Measurements from ENCODE around the gene ACACA. TPM values are rescaled to one million over a fixed set of nuclear protein-coding genes. Genes with fewer than 3 reads are reported as not detected.

The ACACA gene
- total and polyA plus RNA-seq, 2 donors (not counting 3 experiments of a cell fraction or from before 2014, with no cell fraction given) = 55.3 to 124 TPM

DNA sequence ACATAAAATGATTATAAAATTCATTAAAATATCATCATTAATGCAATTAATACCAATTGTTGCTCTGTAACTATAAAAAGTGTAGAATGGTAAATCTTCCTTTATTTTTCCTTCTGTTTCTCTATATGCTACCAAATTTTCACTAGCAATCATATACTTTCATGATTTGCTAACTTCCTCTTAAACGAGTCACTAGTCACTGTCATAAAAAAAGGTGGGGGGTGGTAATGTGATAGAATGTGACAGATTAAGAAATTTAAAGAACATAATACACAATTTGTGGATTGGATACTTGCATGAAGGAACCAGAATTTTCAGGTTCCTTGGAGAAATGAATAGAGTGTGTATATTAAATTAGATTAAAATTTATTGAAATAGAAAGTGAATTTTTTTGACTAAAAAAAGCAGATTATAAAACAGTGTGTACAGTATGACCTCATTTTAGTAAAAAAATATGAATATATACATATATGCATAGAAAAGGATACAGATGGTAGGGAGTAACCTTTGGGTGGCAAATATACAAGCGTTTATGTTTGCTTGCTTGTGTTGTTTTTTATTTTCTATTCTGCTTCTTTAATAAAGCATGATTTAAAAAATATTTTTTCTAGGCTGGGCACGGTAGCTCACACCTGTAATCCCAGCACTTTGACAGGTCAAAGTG, 87.6 kb downstream of the ACACA start:
- dilution Hi-C loops (cut with MboI; ENCODE audit: extremely low pct_ligation_motif_present, low sequenced_read_pairs) = no loop called here
- Histone ChIP-seq H3K27me3 (ENCODE audit: control insufficient read depth in 2 of 2, insufficient read depth in 2 of 2, low read length in 2 of 2) (no peaks in the 10 kb centered on the region), H3K9me3 (replicated peaks; ENCODE audit: control insufficient read depth, insufficient read depth, low read length) (no peaks in the 10 kb centered on the region), H3K79me2 (ENCODE audit: control insufficient read depth, insufficient read depth, low read length) (peaks cover 51% of the 10 kb centered on the region), H3K9ac (replicated peaks; ENCODE audit: extremely low read depth, insufficient read depth, low read length) (no peak overlapping the region), H3K4me2 (ENCODE audit: insufficient read depth, low read length) (no peak overlapping the region), H4K20me1 (replicated peaks; ENCODE audit: control insufficient read depth, extremely low read depth, insufficient read depth, low read length) (no peaks in the 10 kb centered on the region), H3K27ac (ENCODE audit: insufficient read depth, low read depth, low read length) (no peak overlapping the region), H3K9me1 (replicated peaks; ENCODE audit: control insufficient read depth, extremely low read depth, insufficient read depth, low read length) (no peaks in the 10 kb centered on the region), H3K36me3 (ENCODE audit: control insufficient read depth in 2 of 2, extremely low read depth in 1 of 2, insufficient read depth in 2 of 2, low read length in 2 of 2) (no peaks in the 10 kb centered on the region), H3K4me1 (ENCODE audit: control insufficient read depth, extremely low read depth, insufficient read depth, low read length) (no peaks in the 10 kb centered on the region), H3K4me3 (replicated peaks in 1 of 3; ENCODE audit: insufficient read depth in 1 of 3, low read depth in 1 of 3, low read length in 3 of 3) (no peak overlapping the region), H2AFZ (ENCODE audit: low read depth, low read length) (no peak overlapping the region)
- TF ChIP-seq FOS (IDR thresholded peaks at IDR 0.05; ENCODE audit: borderline replicate concordance, insufficient read depth, low read length) (peak; percentile 6), MYC (IDR thresholded peaks at IDR 0.05; ENCODE audit: low read depth, low read length) (no peak)
- intact Hi-C loops (cut with micrococcal nuclease) = no loop called here
- no peak for FAIRE-seq
- CTCF ChIA-PET = interaction anchor here (0.7 kb wide), 1 partner anchor 19 kb away, joined by 5 read pairs; no protein-coding TSS in a partner anchor
- DNase-seq (ENCODE audit: low read depth, low spot score) = no peak
- no TSS peak for BruUV-seq (replicated peaks)
- POLR2A ChIA-PET = no interaction called here

- TF ChIP-seq POLR2AphosphoS5 (IDR thresholded peaks at IDR 0.05; ENCODE audit: insufficient read depth, low read depth, low read length) (no peak), EZH2 (IDR thresholded peaks at IDR 0.05; ENCODE audit: borderline replicate concordance, low read depth, low read length, severe bottlenecking) (no peak), POLR2A (IDR thresholded peaks at IDR 0.05; ENCODE audit: low read depth, low read length) (no peak), JUN (IDR thresholded peaks at IDR 0.05; ENCODE audit: borderline replicate concordance, insufficient read depth, insufficient read length, low read depth) (no peak), FOS (IDR thresholded peaks at IDR 0.05; ENCODE audit: borderline replicate concordance, insufficient read depth, low read length) (no peak), MAX (IDR thresholded peaks at IDR 0.05; ENCODE audit: insufficient read depth, insufficient read length) (no peak), MYC (IDR thresholded peaks at IDR 0.05; ENCODE audit: low read depth, low read length) (no peak)
- TF ChIP-seq, protein P1, sequence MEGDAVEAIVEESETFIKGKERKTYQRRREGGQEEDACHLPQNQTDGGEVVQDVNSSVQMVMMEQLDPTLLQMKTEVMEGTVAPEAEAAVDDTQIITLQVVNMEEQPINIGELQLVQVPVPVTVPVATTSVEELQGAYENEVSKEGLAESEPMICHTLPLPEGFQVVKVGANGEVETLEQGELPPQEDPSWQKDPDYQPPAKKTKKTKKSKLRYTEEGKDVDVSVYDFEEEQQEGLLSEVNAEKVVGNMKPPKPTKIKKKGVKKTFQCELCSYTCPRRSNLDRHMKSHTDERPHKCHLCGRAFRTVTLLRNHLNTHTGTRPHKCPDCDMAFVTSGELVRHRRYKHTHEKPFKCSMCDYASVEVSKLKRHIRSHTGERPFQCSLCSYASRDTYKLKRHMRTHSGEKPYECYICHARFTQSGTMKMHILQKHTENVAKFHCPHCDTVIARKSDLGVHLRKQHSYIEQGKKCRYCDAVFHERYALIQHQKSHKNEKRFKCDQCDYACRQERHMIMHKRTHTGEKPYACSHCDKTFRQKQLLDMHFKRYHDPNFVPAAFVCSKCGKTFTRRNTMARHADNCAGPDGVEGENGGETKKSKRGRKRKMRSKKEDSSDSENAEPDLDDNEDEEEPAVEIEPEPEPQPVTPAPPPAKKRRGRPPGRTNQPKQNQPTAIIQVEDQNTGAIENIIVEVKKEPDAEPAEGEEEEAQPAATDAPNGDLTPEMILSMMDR (IDR thresholded peaks at IDR 0.05; ENCODE audit: extremely low read depth in 1 of 2, insufficient read depth in 1 of 2, low read depth in 1 of 2, low read length in 2 of 2) = no peak
- Histone ChIP-seq H3K79me2 (ENCODE audit: control insufficient read depth, insufficient read depth, low read length) (peaks cover 51% of the 10 kb centered on the region), H3K27ac (ENCODE audit: insufficient read depth, low read depth, low read length) (no peak overlapping the region), H3K4me2 (ENCODE audit: insufficient read depth, low read length) (no peak overlapping the region), H3K4me1 (ENCODE audit: control insufficient read depth, extremely low read depth, insufficient read depth, low read length) (no peaks in the 10 kb centered on the region), H3K9ac (replicated peaks; ENCODE audit: extremely low read depth, insufficient read depth, low read length) (no peak overlapping the region), H2AFZ (ENCODE audit: low read depth, low read length) (no peak overlapping the region), H3K27me3 (ENCODE audit: control insufficient read depth in 2 of 2, insufficient read depth in 2 of 2, low read length in 2 of 2) (no peaks in the 10 kb centered on the region), H3K9me3 (replicated peaks; ENCODE audit: control insufficient read depth, insufficient read depth, low read length) (no peaks in the 10 kb centered on the region), H3K36me3 (ENCODE audit: control insufficient read depth in 2 of 2, extremely low read depth in 1 of 2, insufficient read depth in 2 of 2, low read length in 2 of 2) (no peaks in the 10 kb centered on the region), H3K9me1 (replicated peaks; ENCODE audit: control insufficient read depth, extremely low read depth, insufficient read depth, low read length) (no peaks in the 10 kb centered on the region), H4K20me1 (replicated peaks; ENCODE audit: control insufficient read depth, extremely low read depth, insufficient read depth, low read length) (no peaks in the 10 kb centered on the region), H3K4me3 (replicated peaks in 1 of 3; ENCODE audit: insufficient read depth in 1 of 3, low read depth in 1 of 3, low read length in 3 of 3) (no peak overlapping the region)
- intact Hi-C loops (cut with micrococcal nuclease) = no loop called here
- no TSS peak for BruUV-seq (replicated peaks)
- DNase-seq (ENCODE audit: low read depth, low spot score) (no peak), FAIRE-seq (no peak)
- dilution Hi-C loops (cut with MboI; ENCODE audit: extremely low pct_ligation_motif_present, low sequenced_read_pairs) = no loop called here
- ChIA-PET CTCF (interaction anchor here (0.6 to 1.0 kb wide), 2 partner anchors 12 to 42 kb away, joined by 3 read pairs; no protein-coding TSS in a partner anchor), POLR2A (no interaction called here)
Measured at GRCh38 chr17:37317867-37318266, 88.8 kb downstream of the ACACA start.

Data from endothelial cell of umbilical vein (primary cell).